H9 (cell line): ENCODE results near the gene FAM149B1. TPM values are rescaled to one million over a fixed set of nuclear protein-coding genes. Genes with fewer than 3 reads are reported as not detected.

Source experiments
- DNase-seq: peaks from one replicate; pipeline ENCODE4 v3.0.0-alpha.2; 2017
- H2AFZ ChIP-seq: one replicate; pipeline ENCODE4 v1.6.1; 2013; ENCODE audit warnings: mild to moderate bottlenecking, low read length, control low read depth, moderate library complexity
- H2AK5ac ChIP-seq: 2 replicates; pipeline ENCODE4 v1.6.1; 2013; ENCODE audit warnings: low read length, control low read depth, mixed read lengths; ENCODE audit not compliant: insufficient read length
- H2BK120ac ChIP-seq: one replicate; pipeline ENCODE4 v1.6.1; 2013; ENCODE audit warnings: low read depth, mild to moderate bottlenecking, low read length, control low read depth, inconsistent platforms; ENCODE audit not compliant: poor library complexity, severe bottlenecking
- H2BK12ac ChIP-seq: 2 replicates; pipeline ENCODE4 v1.6.1; 2013; ENCODE audit warnings: low read length, control low read depth, mixed read lengths, low read depth; ENCODE audit not compliant: insufficient read length
- H2BK15ac ChIP-seq: 2 replicates; pipeline ENCODE4 v1.6.1; 2013; ENCODE audit warnings: low read depth, low read length, control low read depth
- H2BK20ac ChIP-seq: one replicate; pipeline ENCODE4 v1.6.1; 2013; ENCODE audit warnings: low read depth, mild to moderate bottlenecking, low read length, control low read depth, inconsistent platforms; ENCODE audit not compliant: poor library complexity, severe bottlenecking
- H2BK5ac ChIP-seq: 2 replicates; pipeline ENCODE4 v1.6.1; 2013; ENCODE audit warnings: low read length, control low read depth, mixed read lengths; ENCODE audit not compliant: insufficient read length
- H3K14ac ChIP-seq: 2 replicates; pipeline ENCODE4 v1.6.1; 2013; ENCODE audit warnings: low read length, control low read depth; ENCODE audit not compliant: insufficient read depth
- H3K18ac ChIP-seq: 2 replicates; pipeline ENCODE4 v1.6.1; 2013; ENCODE audit warnings: low read depth, mild to moderate bottlenecking, mixed read lengths, low read length, control low read depth; ENCODE audit not compliant: insufficient read length
- H3K23ac ChIP-seq: 2 replicates; pipeline ENCODE4 v1.6.1; 2013; ENCODE audit warnings: low read length, control low read depth, mixed read lengths, low read depth; ENCODE audit not compliant: insufficient read length
- H3K23me2 ChIP-seq: 2 replicates; pipeline ENCODE4 v1.6.1; 2013; ENCODE audit warnings: low read depth, mild to moderate bottlenecking, mixed read lengths, low read length, control low read depth; ENCODE audit not compliant: insufficient read length, poor library complexity, severe bottlenecking
- H3K27ac ChIP-seq: 2 replicates; pipeline ENCODE4 v1.5.1; 2013; ENCODE audit warnings: low read length, control low read depth, mixed read lengths, low read depth; ENCODE audit not compliant: insufficient read length
- H3K27me3 ChIP-seq: 2 replicates; pipeline ENCODE4 v1.6.1; 2013; ENCODE audit warnings: low read length, control low read depth, inconsistent platforms; ENCODE audit not compliant: insufficient read depth
- H3K4ac ChIP-seq: 2 replicates; pipeline ENCODE4 v1.6.1; 2013; ENCODE audit warnings: low read depth, mild to moderate bottlenecking, control low read depth, inconsistent platforms, low read length, moderate library complexity
- H3K4me1 ChIP-seq: 2 replicates; pipeline ENCODE4 v1.6.1; 2013; ENCODE audit warnings: low read length, control low read depth, inconsistent platforms; ENCODE audit not compliant: insufficient read depth
- H3K4me2 ChIP-seq: 2 replicates; pipeline ENCODE4 v1.6.1; 2013; ENCODE audit warnings: low read length, control low read depth, mixed read lengths; ENCODE audit not compliant: insufficient read length, insufficient read depth
- H3K56ac ChIP-seq: 2 replicates; pipeline ENCODE4 v1.6.1; 2013; ENCODE audit warnings: low read depth, mild to moderate bottlenecking, mixed read lengths, low read length, control low read depth; ENCODE audit not compliant: insufficient read length
- H3K79me1 ChIP-seq: 2 replicates; pipeline ENCODE4 v1.6.1; 2013; ENCODE audit warnings: low read depth, mild to moderate bottlenecking, moderate library complexity, low read length, control low read depth, inconsistent platforms; ENCODE audit not compliant: insufficient read depth, poor library complexity, severe bottlenecking
- H3K79me2 ChIP-seq: 2 replicates; pipeline ENCODE4 v1.6.1; 2013; ENCODE audit warnings: low read length, control low read depth, inconsistent platforms; ENCODE audit not compliant: insufficient read depth
- H3K9ac ChIP-seq: 2 replicates; pipeline ENCODE4 v1.6.1; 2013; ENCODE audit warnings: low read length, control low read depth, mixed read lengths; ENCODE audit not compliant: insufficient read length; ENCODE audit errors: extremely low read depth
- H3K9me3 ChIP-seq: one replicate; pipeline ENCODE4 v1.6.1; 2013; ENCODE audit warnings: low read depth, low read length, inconsistent platforms; ENCODE audit not compliant: control insufficient read depth
- H3T11ph ChIP-seq: one replicate; pipeline ENCODE4 v1.6.1; 2013; ENCODE audit warnings: mild to moderate bottlenecking, low read length, control low read depth, inconsistent platforms
- H4K20me1 ChIP-seq: one replicate; pipeline ENCODE4 v1.6.1; 2013; ENCODE audit not compliant: control insufficient read depth, insufficient read length, insufficient read depth
- H4K5ac ChIP-seq: 2 replicates; pipeline ENCODE4 v1.6.1; 2013; ENCODE audit warnings: low read depth, mild to moderate bottlenecking, mixed read lengths, low read length, control low read depth; ENCODE audit not compliant: insufficient read length
- H4K8ac ChIP-seq: replicated peaks from 2 replicates; pipeline ENCODE4 v1.6.1; 2013; ENCODE audit warnings: low read length, control low read depth, mixed read lengths, low read depth; ENCODE audit not compliant: insufficient read length
- H4K91ac ChIP-seq: 2 replicates; pipeline ENCODE4 v1.6.1; 2013; ENCODE audit warnings: low read depth, mild to moderate bottlenecking, moderate library complexity, mixed read lengths, low read length, control low read depth; ENCODE audit not compliant: insufficient read length
- H3K27ac Mint-ChIP-seq, 3 experiments: 2 replicates in 2 of 3; 3 replicates in 1 of 3; pipeline ENCODE4 v1.8.0; 2020 to 2021; ENCODE audit warnings: mixed read lengths in 3 of 3, mild to moderate bottlenecking in 1 of 3, moderate library complexity in 1 of 3
- H3K27me3 Mint-ChIP-seq: 2 replicates; pipeline ENCODE4 v1.8.0; 2021; ENCODE audit warnings: low read depth, mild to moderate bottlenecking, moderate library complexity, mixed read lengths
- H3K36me3 Mint-ChIP-seq, 3 experiments: 2 replicates in 2 of 3; 3 replicates in 1 of 3; pipeline ENCODE4 v1.8.0; 2020 to 2021; ENCODE audit warnings: low read depth in 3 of 3, mixed read lengths in 3 of 3; ENCODE audit not compliant: insufficient read depth in 1 of 3
- H3K4me1 Mint-ChIP-seq, 2 experiments: 2 replicates each; pipeline ENCODE4 v1.8.0; 2020; ENCODE audit warnings: mixed read lengths in 2 of 2
- H3K4me3 Mint-ChIP-seq, 2 experiments: 2 replicates in 1 of 2; 3 replicates in 1 of 2; pipeline ENCODE4 v1.8.0; 2020 to 2021; ENCODE audit warnings: mild to moderate bottlenecking in 2 of 2, mixed read lengths in 2 of 2, moderate library complexity in 1 of 2
- H3K9me3 Mint-ChIP-seq, 2 experiments: 2 replicates in 1 of 2; 3 replicates in 1 of 2; pipeline ENCODE4 v1.8.0; 2020; ENCODE audit warnings: mild to moderate bottlenecking in 2 of 2, mixed read lengths in 2 of 2, moderate library complexity in 1 of 2
- CTCF ChIP-seq: fragments of 200-600 bp; sonication (generic); conservative IDR thresholded peaks from 3 replicates; pipeline ENCODE4 v1.8.0; 2021; ENCODE audit warnings: antibody characterized with exemption, mild to moderate bottlenecking
- WGBS: extraction: QIAGEN DNeasy Blood & Tissue Kit; methylation state at CpG from one replicate; pipeline ENCODE4 v1.1.7; 2013; ENCODE audit warnings: missing lambda C conversion rate, low lambda C conversion rate, mixed read lengths; ENCODE audit not compliant: insufficient read length; ENCODE audit errors: extremely low coverage; 5-methylcytosine and 5-hydroxymethylcytosine counted together
- total RNA-seq: library from RNA; stranded (reverse); gene quantifications from 2 replicates; pipeline ENCODE4 v1.2.1, GENCODE V29; 2021

The FAM149B1 gene
- total RNA-seq, 1 experiment from 2014 or later, result 17.9 TPM

DNA sequence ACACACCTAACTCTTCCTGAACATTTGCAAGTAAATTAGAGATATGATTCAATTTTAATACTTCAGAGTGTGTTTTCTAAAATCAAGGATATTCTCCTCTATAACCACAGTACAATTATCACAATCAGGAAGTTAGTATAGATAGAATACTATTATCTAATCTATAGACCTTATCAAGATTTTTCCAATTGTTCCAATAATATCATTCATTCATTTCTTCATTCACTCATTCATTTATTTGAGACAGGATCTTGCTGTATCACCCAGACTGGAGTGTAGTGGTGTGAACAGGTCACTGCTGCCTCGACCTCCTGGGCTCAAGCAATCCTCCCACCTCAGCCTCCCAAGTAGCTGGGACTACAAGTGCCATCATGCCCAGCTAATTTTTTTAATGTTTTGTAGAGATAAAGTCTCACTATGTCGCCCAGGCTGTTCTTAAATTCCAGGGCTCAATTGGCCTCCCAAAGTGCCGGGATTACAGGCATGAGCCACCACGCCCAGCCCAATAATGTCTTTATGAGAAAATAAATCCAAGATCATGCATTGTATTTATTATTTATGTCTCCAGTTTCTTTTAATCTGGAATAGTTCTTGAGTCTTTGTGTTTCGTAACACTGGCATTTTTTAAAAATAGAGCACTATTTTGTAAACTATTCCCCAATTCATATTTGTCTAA, 95.1 kb downstream of the FAM149B1 start:
- Histone ChIP-seq H4K20me1 (no peaks in the 10 kb centered on the region), H2BK20ac (no peak overlapping the region), H3K79me2 (no peaks in the 10 kb centered on the region), H2BK15ac (no peak overlapping the region), H3K27ac (no peak overlapping the region), H4K8ac (no peak overlapping the region), H3K4me2 (no peak overlapping the region), H2AK5ac (no peak overlapping the region), H2BK120ac (no peak overlapping the region), H3K23me2 (no peaks in the 10 kb centered on the region), H4K91ac (no peak overlapping the region), H3K23ac (no peak overlapping the region), H2BK12ac (no peak overlapping the region), H3K9ac (no peak overlapping the region), H2BK5ac (no peak overlapping the region), H3K79me1 (no peaks in the 10 kb centered on the region), H4K5ac (no peak overlapping the region), H3T11ph (no peak overlapping the region), H3K4ac (no peak overlapping the region), H3K14ac (no peak overlapping the region), H3K18ac (no peak overlapping the region), H3K9me3 (no peaks in the 10 kb centered on the region), H3K56ac (no peak overlapping the region), H2AFZ (no peak overlapping the region), H3K27me3 (no peaks in the 10 kb centered on the region), H3K4me1 (no peaks in the 10 kb centered on the region)
- Mint-ChIP-seq H3K27me3 (no peaks in the 10 kb centered on the region), H3K4me1 (no peaks in the 10 kb centered on the region), H3K9me3 (peaks cover 14 to 23% of the 10 kb centered on the region in 2 experiments), H3K4me3 (no peak overlapping the region), H3K27ac (no peak overlapping the region), H3K36me3 (peaks cover 7% of the 10 kb centered on the region in 3 experiments; a peak in 6 of 7 replicates)
- DNase-seq, result no peak
- no CpG with 5 or more reads among the region's 5 CpGs for WGBS
- TF ChIP-seq CTCF, result no peak
